ENCODE data around the gene MRPL30.
A peak's percentile ranks its signal among the peaks of the same experiment; 100 is the strongest.

MRPL30 gene

GRCh38 chr2:99181624-99182000, 628 bp downstream of the MRPL30 start:
- no peaks in the 10 kb centered on the region for H3K36me3 ChIP-seq (ENCODE audit: insufficient read depth)
- H3K27ac ChIP-seq: peak overlapping the region; percentile 40; the same call in 1 of the 2 replicates
- H3K4me2 ChIP-seq: peak overlapping the region; percentile 100
- peak overlapping the region; percentile 84 for H2AFZ ChIP-seq (ENCODE audit: low read depth)
- H3K9ac ChIP-seq: peak overlapping the region; percentile 79
- peak overlapping the region; percentile 87 for H3K4me3 ChIP-seq (IDR thresholded peaks at IDR 0.05; ENCODE audit: insufficient read depth, low read depth, low read length)
- peaks cover 70% of the 10 kb centered on the region for H3K79me2 ChIP-seq (ENCODE audit: insufficient read depth, low read depth)
- no peaks in the 10 kb centered on the region for H4K20me1 ChIP-seq (ENCODE audit: insufficient read depth)
- no peak for TF ChIP-seq CTCF (conservative IDR thresholded peaks at IDR 0.05; ENCODE audit: low read depth, low read length)
- peaks cover 24% of the 10 kb centered on the region for H3K4me1 ChIP-seq (ENCODE audit: low read depth, poor library complexity, severe bottlenecking)
- H3K27me3 ChIP-seq (ENCODE audit: insufficient read depth, low read depth): no peaks in the 10 kb centered on the region

- Histone ChIP-seq H3K4me2 (no peak overlapping the region), H3K79me2 (ENCODE audit: insufficient read depth, low read depth) (peaks cover 70% of the 10 kb centered on the region), H3K27me3 (ENCODE audit: insufficient read depth, low read depth) (no peaks in the 10 kb centered on the region), H3K4me1 (ENCODE audit: low read depth, poor library complexity, severe bottlenecking) (peaks cover 24% of the 10 kb centered on the region), H3K27ac (no peak overlapping the region), H2AFZ (ENCODE audit: low read depth) (no peak overlapping the region), H3K9ac (no peak overlapping the region), H3K36me3 (ENCODE audit: insufficient read depth) (no peaks in the 10 kb centered on the region), H4K20me1 (ENCODE audit: insufficient read depth) (no peaks in the 10 kb centered on the region), H3K4me3 (IDR thresholded peaks at IDR 0.05; ENCODE audit: insufficient read depth, low read depth, low read length) (no peak overlapping the region)
- no peak for TF ChIP-seq CTCF (conservative IDR thresholded peaks at IDR 0.05; ENCODE audit: low read depth, low read length)
Measured at GRCh38 chr2:99183025-99183424, 2.0 kb downstream of the MRPL30 start.

- H3K4me2 ChIP-seq: no peak overlapping the region
- no peaks in the 10 kb centered on the region for H4K20me1 ChIP-seq (ENCODE audit: insufficient read depth)
- no peak overlapping the region for H3K27ac ChIP-seq
- H3K27me3 ChIP-seq (ENCODE audit: insufficient read depth, low read depth): no peaks in the 10 kb centered on the region
- H3K9ac ChIP-seq: no peak overlapping the region
- H3K4me3 ChIP-seq (IDR thresholded peaks at IDR 0.05; ENCODE audit: insufficient read depth, low read depth, low read length): no peak overlapping the region
- H3K36me3 ChIP-seq (ENCODE audit: insufficient read depth): no peaks in the 10 kb centered on the region
- H3K79me2 ChIP-seq (ENCODE audit: insufficient read depth, low read depth): peaks cover 60% of the 10 kb centered on the region
- H3K4me1 ChIP-seq (ENCODE audit: low read depth, poor library complexity, severe bottlenecking): peaks cover 19% of the 10 kb centered on the region
- H2AFZ ChIP-seq (ENCODE audit: low read depth): no peak overlapping the region
- TF ChIP-seq CTCF (conservative IDR thresholded peaks at IDR 0.05; ENCODE audit: low read depth, low read length): no peak
Measured at GRCh38 chr2:99184811-99185210, 3.8 kb downstream of the MRPL30 start.

- H2AFZ ChIP-seq (ENCODE audit: low read depth): no peak overlapping the region
- no peaks in the 10 kb centered on the region for H4K20me1 ChIP-seq (ENCODE audit: insufficient read depth)
- peaks cover 42% of the 10 kb centered on the region for H3K79me2 ChIP-seq (ENCODE audit: insufficient read depth, low read depth)
- H3K27ac ChIP-seq: no peak overlapping the region
- no peaks in the 10 kb centered on the region for H3K36me3 ChIP-seq (ENCODE audit: insufficient read depth)
- H3K9ac ChIP-seq: no peak overlapping the region
- H3K4me3 ChIP-seq (IDR thresholded peaks at IDR 0.05; ENCODE audit: insufficient read depth, low read depth, low read length): no peak overlapping the region
- TF ChIP-seq CTCF (conservative IDR thresholded peaks at IDR 0.05; ENCODE audit: low read depth, low read length): no peak
- no peaks in the 10 kb centered on the region for H3K27me3 ChIP-seq (ENCODE audit: insufficient read depth, low read depth)
- peaks cover 7% of the 10 kb centered on the region for H3K4me1 ChIP-seq (ENCODE audit: low read depth, poor library complexity, severe bottlenecking)
- no peak overlapping the region for H3K4me2 ChIP-seq
Measured at GRCh38 chr2:99187011-99187410, 6.0 kb downstream of the MRPL30 start.

Measured in KMS-11 (cell line).